B cell (primary cell): ENCODE measurements around the gene SNAPC4. TPM values are rescaled to one million over a fixed set of nuclear protein-coding genes. Genes with fewer than 3 reads are reported as not detected.

Source experiments
- ATAC-seq: fragments of 200-7000 bp; cut with Tn5 transposase; one replicate; pipeline ENCODE4 v1.10.0; 2021; ENCODE audit warnings: low read depth, mild to moderate bottlenecking, moderate number of reproducible peaks, moderate library complexity
- CTCF ChIA-PET: fragments of 350-600 bp; sonication (Branson Sonifier 250); formaldehyde crosslinking; loops from one replicate; lab custom pipeline; 2021; ENCODE audit warnings: antibody characterized with exemption, inconsistent platforms; lab: Charles Lee
- POLR2A ChIA-PET: fragments of 350-600 bp; sonication (Branson Sonifier 250); formaldehyde crosslinking; loops from one replicate; lab custom pipeline; 2021; ENCODE audit warnings: antibody characterized with exemption; lab: Charles Lee
- DNase-seq: peaks from one replicate; pipeline ENCODE4 v3.0.0; 2013
- H2AFZ ChIP-seq: 2 replicates; pipeline ENCODE4 v1.6.1; 2012; ENCODE audit warnings: mild to moderate bottlenecking, low read depth, low read length; ENCODE audit not compliant: insufficient read depth, poor library complexity, severe bottlenecking
- H3K27ac ChIP-seq, 2 donors: 1 replicate in 1 of 2; 2 replicates in 1 of 2; pipeline ENCODE4 v1.5.1; 2012 to 2013; ENCODE audit warnings: low read length in 2 of 2, mild to moderate bottlenecking in 2 of 2, moderate library complexity in 1 of 2
- H3K27me3 ChIP-seq, 4 experiments: fragments of 200-600 bp in 1 of 4; sonication (generic) in 1 of 4; replicated peaks in 1 of 4; 1 replicate in 2 of 4; 2 replicates in 2 of 4; pipeline versions ENCODE4 v1.6.1 to v1.7.0; 2013 to 2016; ENCODE audit warnings: low read length in 3 of 4, mild to moderate bottlenecking in 2 of 4, mixed read lengths in 1 of 4, moderate library complexity in 1 of 4; ENCODE audit not compliant: insufficient read depth in 4 of 4, control insufficient read depth in 3 of 4; ENCODE audit errors: control extremely low read depth in 1 of 4
- H3K36me3 ChIP-seq, 2 experiments: replicated peaks in 1 of 2; 1 replicate in 1 of 2; 2 replicates in 1 of 2; pipeline versions ENCODE4 v1.6.1 to v1.7.1; 2013; ENCODE audit warnings: low read length in 1 of 2; ENCODE audit not compliant: insufficient read depth in 2 of 2, control insufficient read depth in 1 of 2; ENCODE audit errors: control extremely low read depth in 1 of 2, extremely low read depth in 1 of 2
- H3K4me1 ChIP-seq, 2 donors: fragments of 200-600 bp in 1 of 2; sonication (generic) in 1 of 2; 1 replicate in 1 of 2; 2 replicates in 1 of 2; pipeline versions ENCODE4 v1.5.1 to v1.6.1; 2013 to 2017; ENCODE audit warnings: low read length in 2 of 2; ENCODE audit not compliant: control insufficient read depth in 2 of 2, insufficient read depth in 2 of 2
- H3K4me2 ChIP-seq: replicated peaks from 2 replicates; pipeline ENCODE3; 2012; ENCODE audit warnings: mild to moderate bottlenecking, low read depth, low read length; ENCODE audit not compliant: poor library complexity, severe bottlenecking
- H3K4me3 ChIP-seq, 5 experiments: fragments of 200-600 bp in 1 of 5; sonication (generic) in 1 of 5; 1 replicate in 3 of 5; 2 replicates in 2 of 5; pipeline versions ENCODE4 v1.5.1 to v1.7.0; 2011 to 2016; ENCODE audit warnings: low read length in 4 of 5, mild to moderate bottlenecking in 4 of 5, low read depth in 2 of 5, control low read depth in 1 of 5, moderate library complexity in 1 of 5; ENCODE audit not compliant: insufficient read depth in 1 of 5; ENCODE audit errors: control extremely low read depth in 1 of 5, extremely low read depth in 1 of 5
- H3K79me2 ChIP-seq: fragments of 200-600 bp; sonication (generic); one replicate; pipeline ENCODE4 v1.6.0; 2016; ENCODE audit warnings: low read length; ENCODE audit not compliant: control insufficient read depth, insufficient read depth
- H3K9ac ChIP-seq: fragments of 200-600 bp; sonication (generic); 2 replicates; pipeline ENCODE4 v1.6.1; 2017; ENCODE audit warnings: mild to moderate bottlenecking, low read length, moderate library complexity
- H3K9me3 ChIP-seq, 3 donors: one replicate each; pipeline versions ENCODE4 v1.6.1 to v1.7.1; 2013; ENCODE audit warnings: low read length in 2 of 3; ENCODE audit not compliant: control insufficient read depth in 2 of 3, insufficient read depth in 1 of 3; ENCODE audit errors: control extremely low read depth in 1 of 3
- H4K20me1 ChIP-seq: 2 replicates; pipeline ENCODE4 v1.6.0; 2012; ENCODE audit warnings: mild to moderate bottlenecking, low read length; ENCODE audit not compliant: insufficient read depth, control insufficient read depth, poor library complexity, severe bottlenecking
- H3K27ac Mint-ChIP-seq: one replicate; pipeline ENCODE4 v1.8.0; 2021; ENCODE audit warnings: mixed read lengths
- H3K27me3 Mint-ChIP-seq: one replicate; pipeline ENCODE4 v1.8.0; 2021; ENCODE audit warnings: mixed read lengths
- H3K4me1 Mint-ChIP-seq: one replicate; pipeline ENCODE4 v1.8.0; 2021; ENCODE audit warnings: mixed read lengths
- H3K4me3 Mint-ChIP-seq: one replicate; pipeline ENCODE4 v1.8.0; 2021; ENCODE audit warnings: mixed read lengths
- H3K9me3 Mint-ChIP-seq: one replicate; pipeline ENCODE4 v1.8.0; 2022; ENCODE audit warnings: mixed read lengths; ENCODE audit not compliant: insufficient read depth
- EZH2 ChIP-seq: IDR thresholded peaks from 2 replicates; pipeline ENCODE4 v1.6.1; 2012; ENCODE audit warnings: borderline replicate concordance, low read depth, mild to moderate bottlenecking, moderate library complexity, low read length; ENCODE audit not compliant: insufficient read depth, poor library complexity, severe bottlenecking
- WGBS: methylation state at CpG from one replicate; pipeline ENCODE4 v1.1.5; 2013; ENCODE audit warnings: missing lambda C conversion rate; ENCODE audit not compliant: insufficient coverage; 5-methylcytosine and 5-hydroxymethylcytosine counted together
- intact Hi-C: fragments of 100-400 bp; cut with micrococcal nuclease; formaldehyde crosslinking; loops from one replicate; pipeline ENCODE4 v1.10.0; 2022
- polyA plus RNA-seq: library from polyadenylated mRNA; depleted of rRNA; stranded (reverse); fragments of >200 nt; gene quantifications from 2 replicates; pipeline ENCODE4 v1.2.3, GENCODE V29; 2012
- total RNA-seq, 2 donors: library from RNA; stranded (reverse); fragments of 120-200 nt in 1 of 2; gene quantifications; 1 replicate in 1 of 2; 2 replicates in 1 of 2; pipeline versions ENCODE4 v1.2.3 to v1.2.4, GENCODE V29; 2013 to 2022
- TF ChIP-seq, protein P1 (sequence below): fragments of 200-600 bp; IDR thresholded peaks from one replicate; pipeline ENCODE4 v1.8.0; 2022; ENCODE audit warnings: antibody characterized with exemption, mild to moderate bottlenecking

SNAPC4 gene
- total and polyA plus RNA-seq, 2 donors (not counting 1 experiment from before 2014, with no cell fraction given), result 13.1 to 15.6 TPM

DNA sequence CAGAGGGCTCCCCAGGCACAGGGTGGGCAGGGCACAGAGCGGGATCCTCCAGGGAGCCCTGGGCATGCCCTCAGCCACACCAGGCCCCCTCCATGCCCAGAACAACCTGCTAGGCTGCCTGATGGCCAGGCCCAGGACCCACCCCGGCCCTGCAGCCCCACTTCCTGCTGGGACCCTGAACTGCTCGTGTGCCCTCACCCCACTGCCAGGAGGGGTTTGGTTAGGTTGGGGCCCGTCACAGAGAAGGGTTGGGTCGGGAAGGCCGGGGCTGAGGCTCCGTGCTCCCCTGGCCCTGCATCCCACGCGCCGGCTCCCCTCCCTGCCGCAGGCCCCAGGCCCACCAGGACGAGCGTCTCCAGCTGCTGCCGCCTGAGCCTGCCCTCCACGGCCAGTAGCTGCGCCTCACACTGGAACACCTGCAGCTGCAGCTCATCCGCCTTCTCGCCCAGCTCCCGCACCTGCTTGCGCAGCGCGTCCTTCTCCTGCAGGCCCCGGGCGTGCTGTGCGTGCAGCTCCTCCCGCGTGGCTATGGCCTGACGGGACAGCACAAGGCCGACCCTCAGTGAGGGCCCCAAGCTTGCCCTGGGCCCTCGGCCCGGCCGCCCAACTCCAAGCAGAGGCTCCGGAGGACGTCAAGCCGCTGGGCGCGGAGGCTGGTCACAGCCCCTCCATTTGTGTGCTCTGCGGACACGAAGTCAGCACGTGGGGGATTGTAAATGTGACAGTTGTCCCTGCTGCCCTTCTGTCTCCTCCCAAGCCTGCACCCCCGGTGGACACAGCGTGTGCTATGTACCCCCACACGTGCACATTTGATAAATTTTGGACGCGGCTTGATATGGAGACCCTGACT is 32.4 kb downstream of the SNAPC4 start:
- peaks cover 9 to 15% of the 10 kb centered on the region in 2 donors for H3K4me1 ChIP-seq
- TF ChIP-seq, protein P1, sequence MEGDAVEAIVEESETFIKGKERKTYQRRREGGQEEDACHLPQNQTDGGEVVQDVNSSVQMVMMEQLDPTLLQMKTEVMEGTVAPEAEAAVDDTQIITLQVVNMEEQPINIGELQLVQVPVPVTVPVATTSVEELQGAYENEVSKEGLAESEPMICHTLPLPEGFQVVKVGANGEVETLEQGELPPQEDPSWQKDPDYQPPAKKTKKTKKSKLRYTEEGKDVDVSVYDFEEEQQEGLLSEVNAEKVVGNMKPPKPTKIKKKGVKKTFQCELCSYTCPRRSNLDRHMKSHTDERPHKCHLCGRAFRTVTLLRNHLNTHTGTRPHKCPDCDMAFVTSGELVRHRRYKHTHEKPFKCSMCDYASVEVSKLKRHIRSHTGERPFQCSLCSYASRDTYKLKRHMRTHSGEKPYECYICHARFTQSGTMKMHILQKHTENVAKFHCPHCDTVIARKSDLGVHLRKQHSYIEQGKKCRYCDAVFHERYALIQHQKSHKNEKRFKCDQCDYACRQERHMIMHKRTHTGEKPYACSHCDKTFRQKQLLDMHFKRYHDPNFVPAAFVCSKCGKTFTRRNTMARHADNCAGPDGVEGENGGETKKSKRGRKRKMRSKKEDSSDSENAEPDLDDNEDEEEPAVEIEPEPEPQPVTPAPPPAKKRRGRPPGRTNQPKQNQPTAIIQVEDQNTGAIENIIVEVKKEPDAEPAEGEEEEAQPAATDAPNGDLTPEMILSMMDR, result no peak
- no peak for TF ChIP-seq EZH2
- H2AFZ ChIP-seq, result no peak overlapping the region
- DNase-seq, result no peak
- ChIA-PET CTCF (no interaction called here), POLR2A (no interaction called here)
- peaks cover 4% of the 10 kb centered on the region for H4K20me1 ChIP-seq
- intact Hi-C loops, result no loop called here
- 95% methylated on average over 40 of the region's 45 CpGs for WGBS
- peaks cover 0 to 10% (median 0%) of the 10 kb centered on the region in 3 donors for H3K9me3 ChIP-seq
- Mint-ChIP-seq H3K27me3 (no peaks in the 10 kb centered on the region), H3K9me3 (no peaks in the 10 kb centered on the region), H3K4me3 (no peak overlapping the region), H3K27ac (no peak overlapping the region), H3K4me1 (peaks cover 10% of the 10 kb centered on the region)
- no peaks in the 10 kb centered on the region for H3K79me2 ChIP-seq
- H3K27me3 ChIP-seq, result no peaks in the 10 kb centered on the region
- H3K4me2 ChIP-seq, result no peak overlapping the region
- H3K9ac ChIP-seq, result no peak overlapping the region
- no peak for ATAC-seq
- no peak overlapping the region for H3K27ac ChIP-seq
- no peak overlapping the region for H3K4me3 ChIP-seq
- no peaks in the 10 kb centered on the region for H3K36me3 ChIP-seq

DNA sequence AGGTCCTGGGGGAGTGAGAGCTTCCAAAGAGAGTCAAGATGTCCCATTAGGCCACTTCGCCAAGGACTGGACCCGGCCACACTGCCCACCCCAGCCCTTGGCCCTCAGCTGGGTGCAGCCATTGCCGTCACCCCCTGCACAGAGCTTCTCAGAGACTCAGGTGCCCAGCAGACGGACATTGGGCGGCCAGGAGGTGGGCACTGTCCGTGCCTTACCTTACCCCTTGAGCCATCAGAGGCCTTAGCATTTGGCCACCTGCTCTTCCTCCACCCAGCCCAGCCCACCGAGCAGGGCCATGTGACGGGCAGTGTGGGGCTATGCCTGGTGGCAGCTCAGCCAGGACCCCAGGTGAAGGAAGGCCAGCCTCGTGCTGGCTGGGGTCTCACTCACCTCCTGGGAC is 33.1 kb downstream of the SNAPC4 start:
- H3K4me1 ChIP-seq, result peaks cover 5 to 10% of the 10 kb centered on the region in 2 donors
- intact Hi-C loops, result no loop called here
- ATAC-seq (no peak), DNase-seq (no peak)
- peaks cover 11% of the 10 kb centered on the region for H4K20me1 ChIP-seq
- H3K4me3 ChIP-seq, result no peak overlapping the region
- peaks cover 0 to 10% (median 0%) of the 10 kb centered on the region in 3 donors for H3K9me3 ChIP-seq
- Mint-ChIP-seq H3K27ac (no peak overlapping the region), H3K4me3 (no peak overlapping the region), H3K27me3 (no peaks in the 10 kb centered on the region), H3K9me3 (no peaks in the 10 kb centered on the region), H3K4me1 (peaks cover 10% of the 10 kb centered on the region)
- H3K27ac ChIP-seq, result no peak overlapping the region
- H3K79me2 ChIP-seq, result no peaks in the 10 kb centered on the region
- CTCF ChIA-PET, result no interaction called here
- H3K36me3 ChIP-seq, result peaks cover 0 to 1% of the 10 kb centered on the region in 2 experiments
- H2AFZ ChIP-seq, result no peak overlapping the region
- WGBS, result 91% methylated on average over 9 of the region's 9 CpGs
- H3K9ac ChIP-seq, result no peak overlapping the region
- TF ChIP-seq, protein P1, result no peak
- no peak for TF ChIP-seq EZH2
- POLR2A ChIA-PET, result interaction anchor here (0.6 kb wide), 1 partner anchor 265 kb away, joined by 3 read pairs; no protein-coding TSS in a partner anchor
- H3K27me3 ChIP-seq, result no peaks in the 10 kb centered on the region
- no peak overlapping the region for H3K4me2 ChIP-seq
